Transverse colon (tissue), 3 donors: Measurements from ENCODE around the gene LNX2.

Experiments
- POLR2A ChIP-seq: fragments of 450-650 bp; IDR thresholded peaks from one replicate; pipeline ENCODE4 v1.6.1; 2016; ENCODE audit warnings: antibody characterized with exemption, mild to moderate bottlenecking, moderate library complexity
- TF ChIP-seq, protein P1 (sequence below), 5 experiments: fragments of 200-600 bp in 3 of 5; fragments of 450-650 bp in 2 of 5; sonication (generic) in 3 of 5; IDR thresholded peaks; 1 replicate in 2 of 5; 2 replicates in 3 of 5; pipeline ENCODE4 v1.5.1; 2016 to 2017; ENCODE audit warnings: antibody characterized with exemption in 5 of 5, inconsistent platforms in 3 of 5, mild to moderate bottlenecking in 2 of 5, moderate library complexity in 1 of 5

DNA sequence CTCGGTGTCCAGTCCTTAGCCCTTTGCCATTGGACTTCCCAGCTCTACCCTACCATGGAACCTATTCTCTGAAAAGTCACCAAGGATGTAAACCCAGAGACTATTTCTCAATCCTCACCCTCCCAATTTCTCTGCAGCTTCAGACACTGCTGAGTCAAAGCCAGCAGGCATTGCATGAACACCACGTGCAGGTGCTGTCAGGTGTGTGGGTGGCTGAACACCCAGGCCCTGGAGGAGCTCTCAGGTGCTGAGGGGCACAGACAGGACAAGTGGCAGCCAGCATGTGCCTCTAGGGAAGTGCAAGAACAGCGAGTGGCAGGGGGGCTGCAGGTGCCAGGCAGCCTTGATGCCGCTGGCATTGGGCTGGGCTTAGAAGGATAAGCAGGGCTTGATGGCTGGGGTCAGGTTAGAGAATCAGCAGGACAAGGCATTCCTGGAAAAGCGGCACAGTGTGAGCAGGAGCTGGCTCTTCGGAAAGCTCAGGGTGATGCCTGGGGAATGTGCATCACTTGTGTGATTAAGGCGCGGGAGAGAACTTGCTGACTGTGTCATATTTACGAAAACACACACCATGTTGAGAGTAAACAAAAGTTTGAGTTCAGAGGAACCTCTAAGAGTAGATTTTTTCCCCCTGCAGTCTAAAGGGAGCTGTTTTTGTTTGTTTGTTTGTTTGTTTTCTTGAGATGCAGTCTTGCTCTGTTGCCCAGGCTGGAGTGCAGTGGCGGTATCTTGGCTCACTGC lies 83.8 kb downstream of the LNX2 start:
- TF ChIP-seq, protein P1, sequence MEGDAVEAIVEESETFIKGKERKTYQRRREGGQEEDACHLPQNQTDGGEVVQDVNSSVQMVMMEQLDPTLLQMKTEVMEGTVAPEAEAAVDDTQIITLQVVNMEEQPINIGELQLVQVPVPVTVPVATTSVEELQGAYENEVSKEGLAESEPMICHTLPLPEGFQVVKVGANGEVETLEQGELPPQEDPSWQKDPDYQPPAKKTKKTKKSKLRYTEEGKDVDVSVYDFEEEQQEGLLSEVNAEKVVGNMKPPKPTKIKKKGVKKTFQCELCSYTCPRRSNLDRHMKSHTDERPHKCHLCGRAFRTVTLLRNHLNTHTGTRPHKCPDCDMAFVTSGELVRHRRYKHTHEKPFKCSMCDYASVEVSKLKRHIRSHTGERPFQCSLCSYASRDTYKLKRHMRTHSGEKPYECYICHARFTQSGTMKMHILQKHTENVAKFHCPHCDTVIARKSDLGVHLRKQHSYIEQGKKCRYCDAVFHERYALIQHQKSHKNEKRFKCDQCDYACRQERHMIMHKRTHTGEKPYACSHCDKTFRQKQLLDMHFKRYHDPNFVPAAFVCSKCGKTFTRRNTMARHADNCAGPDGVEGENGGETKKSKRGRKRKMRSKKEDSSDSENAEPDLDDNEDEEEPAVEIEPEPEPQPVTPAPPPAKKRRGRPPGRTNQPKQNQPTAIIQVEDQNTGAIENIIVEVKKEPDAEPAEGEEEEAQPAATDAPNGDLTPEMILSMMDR (IDR thresholded peaks at IDR 0.05), result no peak
- no peak for TF ChIP-seq POLR2A
